ENCODE results near the gene FCN3. TPM values are rescaled to one million over a fixed set of nuclear protein-coding genes. Genes with fewer than 3 reads are reported as not detected.

Gene FCN3
- total and polyA plus RNA-seq, 10 of the 15 experiments (the other 5 are each of a cell fraction or from before 2014, with no cell fraction given): 0.28 TPM; not detected in 9

DNA sequence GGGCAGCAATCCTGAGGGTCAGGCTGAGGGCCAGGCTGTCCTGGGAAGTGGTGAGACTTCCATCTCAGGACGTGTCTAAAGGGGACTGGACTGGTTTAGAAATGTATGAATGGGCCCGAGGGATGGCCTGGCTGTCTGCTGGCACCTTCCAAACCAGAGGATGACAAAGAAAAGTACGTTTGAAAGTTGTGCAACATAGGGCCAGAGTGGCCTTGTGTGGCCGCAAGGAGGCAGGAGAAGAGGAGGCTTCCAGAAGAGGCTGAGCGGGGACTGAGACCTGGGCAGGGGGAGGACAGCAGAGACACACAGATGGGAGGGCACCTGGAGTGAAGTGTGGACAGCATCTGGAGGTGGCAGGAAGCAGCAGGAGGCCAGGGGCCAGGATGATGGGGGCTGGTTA is 35.4 kb downstream of the FCN3 start:
- no peaks in the 10 kb centered on the region for H3K27me3 ChIP-seq (replicated peaks in 1 of 2; ENCODE audit: control insufficient read depth in 2 of 2, insufficient read depth in 2 of 2, low read length in 1 of 2)
- no peak overlapping the region for H3K27ac ChIP-seq (ENCODE audit: control insufficient read depth, insufficient read depth)
- no peaks in the 10 kb centered on the region for H4K20me1 ChIP-seq (ENCODE audit: control insufficient read depth, insufficient read depth)
- ChIA-PET CTCF (interaction anchor here (0.8 to 1.1 kb wide), 2 partner anchors 12 to 49 kb away, joined by 3 to 5 read pairs; no protein-coding TSS in a partner anchor), POLR2A (interaction anchor here (1.1 kb wide), 1 partner anchor 17 kb away, joined by 3 read pairs; no protein-coding TSS in a partner anchor), RAD21 (ENCODE audit: unreplicated experiment) (no interaction called here), SMC1A (ENCODE audit: uncharacterized antibody, unreplicated experiment) (no interaction called here)
- H3K79me2 ChIP-seq (ENCODE audit: control insufficient read depth, insufficient read depth, low read length): peaks cover 5% of the 10 kb centered on the region
- H3K4me1 ChIP-seq (ENCODE audit: control insufficient read depth, insufficient read depth, low read length): peaks cover 33% of the 10 kb centered on the region
- DNase-seq (ENCODE audit: low read depth, low spot score) (no peak), FAIRE-seq (no peak), ATAC-seq (no peak)
- TF ChIP-seq ATF7 (IDR thresholded peaks at IDR 0.05; ENCODE audit: low read depth): no peak
- TF ChIP-seq, protein P1, sequence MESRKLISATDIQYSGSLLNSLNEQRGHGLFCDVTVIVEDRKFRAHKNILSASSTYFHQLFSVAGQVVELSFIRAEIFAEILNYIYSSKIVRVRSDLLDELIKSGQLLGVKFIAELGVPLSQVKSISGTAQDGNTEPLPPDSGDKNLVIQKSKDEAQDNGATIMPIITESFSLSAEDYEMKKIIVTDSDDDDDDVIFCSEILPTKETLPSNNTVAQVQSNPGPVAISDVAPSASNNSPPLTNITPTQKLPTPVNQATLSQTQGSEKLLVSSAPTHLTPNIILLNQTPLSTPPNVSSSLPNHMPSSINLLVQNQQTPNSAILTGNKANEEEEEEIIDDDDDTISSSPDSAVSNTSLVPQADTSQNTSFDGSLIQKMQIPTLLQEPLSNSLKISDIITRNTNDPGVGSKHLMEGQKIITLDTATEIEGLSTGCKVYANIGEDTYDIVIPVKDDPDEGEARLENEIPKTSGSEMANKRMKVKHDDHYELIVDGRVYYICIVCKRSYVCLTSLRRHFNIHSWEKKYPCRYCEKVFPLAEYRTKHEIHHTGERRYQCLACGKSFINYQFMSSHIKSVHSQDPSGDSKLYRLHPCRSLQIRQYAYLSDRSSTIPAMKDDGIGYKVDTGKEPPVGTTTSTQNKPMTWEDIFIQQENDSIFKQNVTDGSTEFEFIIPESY (IDR thresholded peaks at IDR 0.05): no peak
- no peak for TF ChIP-seq GABPA (IDR thresholded peaks at IDR 0.05; ENCODE audit: low read depth)
- no peak for TF ChIP-seq SIN3A (IDR thresholded peaks at IDR 0.05; ENCODE audit: low read depth, low read length)
- TF ChIP-seq TCF3 (IDR thresholded peaks at IDR 0.05; ENCODE audit: borderline replicate concordance, insufficient read depth, low read depth, low read length): no peak
- TF ChIP-seq CHD1 (IDR thresholded peaks at IDR 0.05; ENCODE audit: low read depth, low read length): no peak
- TF ChIP-seq ZZZ3 (IDR thresholded peaks at IDR 0.05; ENCODE audit: control insufficient read depth, insufficient read length, low read depth): no peak
- TF ChIP-seq, protein P2, sequence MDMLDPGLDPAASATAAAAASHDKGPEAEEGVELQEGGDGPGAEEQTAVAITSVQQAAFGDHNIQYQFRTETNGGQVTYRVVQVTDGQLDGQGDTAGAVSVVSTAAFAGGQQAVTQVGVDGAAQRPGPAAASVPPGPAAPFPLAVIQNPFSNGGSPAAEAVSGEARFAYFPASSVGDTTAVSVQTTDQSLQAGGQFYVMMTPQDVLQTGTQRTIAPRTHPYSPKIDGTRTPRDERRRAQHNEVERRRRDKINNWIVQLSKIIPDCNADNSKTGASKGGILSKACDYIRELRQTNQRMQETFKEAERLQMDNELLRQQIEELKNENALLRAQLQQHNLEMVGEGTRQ (IDR thresholded peaks at IDR 0.05; ENCODE audit: borderline replicate concordance, low read depth, low read length): no peak
- TF ChIP-seq ZBED1 (IDR thresholded peaks at IDR 0.05; ENCODE audit: borderline replicate concordance): no peak
- no peak for TF ChIP-seq BMI1 (IDR thresholded peaks at IDR 0.05; ENCODE audit: borderline replicate concordance)
- no peak for TF ChIP-seq SREBF1 (IDR thresholded peaks at IDR 0.05; ENCODE audit: low read length)
- no peak for TF ChIP-seq POLR2AphosphoS5 (IDR thresholded peaks at IDR 0.05; ENCODE audit: low read length)
- TF ChIP-seq HDGF (IDR thresholded peaks at IDR 0.05): no peak
- no peak for TF ChIP-seq RUNX3 (IDR thresholded peaks at IDR 0.05; ENCODE audit: low read length)
- TF ChIP-seq, protein P3, sequence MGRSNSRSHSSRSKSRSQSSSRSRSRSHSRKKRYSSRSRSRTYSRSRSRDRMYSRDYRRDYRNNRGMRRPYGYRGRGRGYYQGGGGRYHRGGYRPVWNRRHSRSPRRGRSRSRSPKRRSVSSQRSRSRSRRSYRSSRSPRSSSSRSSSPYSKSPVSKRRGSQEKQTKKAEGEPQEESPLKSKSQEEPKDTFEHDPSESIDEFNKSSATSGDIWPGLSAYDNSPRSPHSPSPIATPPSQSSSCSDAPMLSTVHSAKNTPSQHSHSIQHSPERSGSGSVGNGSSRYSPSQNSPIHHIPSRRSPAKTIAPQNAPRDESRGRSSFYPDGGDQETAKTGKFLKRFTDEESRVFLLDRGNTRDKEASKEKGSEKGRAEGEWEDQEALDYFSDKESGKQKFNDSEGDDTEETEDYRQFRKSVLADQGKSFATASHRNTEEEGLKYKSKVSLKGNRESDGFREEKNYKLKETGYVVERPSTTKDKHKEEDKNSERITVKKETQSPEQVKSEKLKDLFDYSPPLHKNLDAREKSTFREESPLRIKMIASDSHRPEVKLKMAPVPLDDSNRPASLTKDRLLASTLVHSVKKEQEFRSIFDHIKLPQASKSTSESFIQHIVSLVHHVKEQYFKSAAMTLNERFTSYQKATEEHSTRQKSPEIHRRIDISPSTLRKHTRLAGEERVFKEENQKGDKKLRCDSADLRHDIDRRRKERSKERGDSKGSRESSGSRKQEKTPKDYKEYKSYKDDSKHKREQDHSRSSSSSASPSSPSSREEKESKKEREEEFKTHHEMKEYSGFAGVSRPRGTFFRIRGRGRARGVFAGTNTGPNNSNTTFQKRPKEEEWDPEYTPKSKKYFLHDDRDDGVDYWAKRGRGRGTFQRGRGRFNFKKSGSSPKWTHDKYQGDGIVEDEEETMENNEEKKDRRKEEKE (IDR thresholded peaks at IDR 0.05): no peak
- no peak overlapping the region for H3K4me3 ChIP-seq
- no peak overlapping the region for H2AFZ ChIP-seq (ENCODE audit: control insufficient read depth, low read depth, low read length)
- 62% methylated on average over 5 of the region's 5 CpGs for WGBS (ENCODE audit: insufficient coverage, insufficient replicate concordance, low lambda C conversion rate, missing lambda C conversion rate)
- H3K36me3 ChIP-seq (ENCODE audit: control insufficient read depth in 2 of 2, insufficient read depth in 2 of 2, low read length in 1 of 2): peaks cover 3 to 10% of the 10 kb centered on the region in 2 experiments; a peak in 3 of 4 replicates
- no peak overlapping the region for H3K9ac ChIP-seq (ENCODE audit: control insufficient read depth, insufficient read depth, low read length)
- no peaks in the 10 kb centered on the region for H3K9me3 ChIP-seq (replicated peaks; ENCODE audit: control insufficient read depth, insufficient read depth, low read length)
- in situ Hi-C loops (cut with MboI): no loop called here
- no peak overlapping the region for H3K4me2 ChIP-seq (ENCODE audit: control insufficient read depth, insufficient read depth)
- no TSS peak for BruUV-seq (replicated peaks)
- intact Hi-C loops (cut with micrococcal nuclease; ENCODE audit: unreplicated experiment): no loop called here

Measured in GM12878 (cell line).